ENCODE data around the gene GOLT1B.

The GOLT1B gene

GRCh38 chr12:21566223-21566906 is 64.8 kb downstream of the GOLT1B start:
- DNase-seq (ENCODE audit: low spot score) = no peak

GRCh38 chr12:21566907-21567394 is 65.4 kb downstream of the GOLT1B start:
- DNase-seq (ENCODE audit: low spot score) = no peak

All from COLO829 (cell line).